Stimulated activated CD8-positive, alpha-beta memory T cell treated with anti-CD3 and anti-CD28 coated beads, Interleukin-4, amount 100 ng/mL, for 24 hours (primary cell): ENCODE results near the gene PDSS1.
"Not testable (repeated sequence)": the region's sequence is repeated elsewhere in the genome, so short reads cannot be mapped to it uniquely, and the experiment has no call there.

ENCODE experiments used
- DNase-seq: peaks from one replicate; pipeline ENCODE4 v3.0.0-alpha.2; 2020; ENCODE audit warnings: low read depth

Gene PDSS1

GRCh38 chr10:26697163-26697921 is at the start of gene PDSS1:
Gene PDSS1, plus strand, starts transcription at chr10:26697701. Its CDS starts 11 bp downstream, at chr10:26697712.
- peak; percentile 58 for DNase-seq

DNA sequence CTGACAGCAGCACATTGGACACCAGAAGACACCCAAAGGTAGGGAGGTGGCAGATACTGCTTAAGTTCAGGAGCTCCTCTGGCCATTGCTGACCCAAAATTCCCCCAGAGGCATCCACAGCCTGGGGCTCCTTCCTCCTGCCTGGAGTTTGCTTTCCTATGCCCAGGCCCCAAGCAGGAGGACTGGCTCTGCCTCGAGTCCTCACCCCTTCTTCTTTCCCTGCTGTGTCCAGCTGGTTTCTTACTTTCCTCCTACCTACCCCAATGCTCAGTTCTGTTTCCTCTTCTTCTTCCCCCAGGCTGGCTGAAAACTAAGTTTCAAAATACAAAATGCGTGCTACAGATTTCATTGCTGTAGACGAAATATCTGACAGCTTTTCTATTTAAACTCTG is 49.3 kb upstream of the PDSS1 start:
- DNase-seq = not testable (repeated sequence)

- DNase-seq = no peak
These were observed 47.1 kb upstream of the PDSS1 start for GRCh38 chr10:26650406-26650805.

DNA sequence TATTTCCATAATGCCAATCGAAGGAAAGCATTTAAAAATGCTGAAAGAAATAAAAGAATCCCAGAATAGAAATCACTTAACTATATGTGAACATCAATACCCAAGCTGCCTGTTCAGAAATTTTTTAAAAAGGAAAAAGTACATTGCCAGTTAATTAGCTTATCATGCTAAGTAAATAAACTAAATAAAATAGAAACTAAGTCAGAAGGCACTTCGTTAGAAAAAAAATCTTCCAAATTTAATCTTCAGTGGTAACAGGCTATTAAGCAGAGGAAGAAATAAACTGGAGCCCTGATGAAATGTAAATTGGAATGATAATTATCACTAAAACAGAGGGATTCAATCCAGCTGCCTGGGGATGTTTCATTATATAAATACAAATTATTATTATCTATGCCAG is 46.0 kb upstream of the PDSS1 start:
- DNase-seq = not testable (repeated sequence)

- no peak for DNase-seq
These were observed 44.5 kb upstream of the PDSS1 start for GRCh38 chr10:26653004-26653403.

DNA sequence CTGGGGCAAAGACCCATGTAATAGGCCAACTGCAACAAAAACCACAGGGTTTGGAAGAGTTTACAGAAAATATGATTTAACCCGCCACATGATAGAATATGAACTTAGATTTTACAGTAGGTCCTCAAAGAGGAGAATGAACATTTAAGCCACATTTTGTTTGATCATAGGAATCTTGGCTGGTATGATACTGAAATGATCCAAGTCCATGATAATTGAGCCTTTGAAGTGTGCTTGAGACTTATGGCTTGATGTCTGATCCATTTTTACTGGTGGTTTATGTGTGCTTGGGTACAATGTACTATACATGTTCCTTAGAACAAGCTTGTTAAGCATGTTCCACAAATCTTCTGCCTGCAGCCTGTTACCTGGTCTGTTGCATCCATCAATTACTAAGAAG is 41.8 kb upstream of the PDSS1 start:
- DNase-seq = no peak

- DNase-seq = no peak
These were observed 34.6 kb upstream of the PDSS1 start for GRCh38 chr10:26662864-26663263.

DNA sequence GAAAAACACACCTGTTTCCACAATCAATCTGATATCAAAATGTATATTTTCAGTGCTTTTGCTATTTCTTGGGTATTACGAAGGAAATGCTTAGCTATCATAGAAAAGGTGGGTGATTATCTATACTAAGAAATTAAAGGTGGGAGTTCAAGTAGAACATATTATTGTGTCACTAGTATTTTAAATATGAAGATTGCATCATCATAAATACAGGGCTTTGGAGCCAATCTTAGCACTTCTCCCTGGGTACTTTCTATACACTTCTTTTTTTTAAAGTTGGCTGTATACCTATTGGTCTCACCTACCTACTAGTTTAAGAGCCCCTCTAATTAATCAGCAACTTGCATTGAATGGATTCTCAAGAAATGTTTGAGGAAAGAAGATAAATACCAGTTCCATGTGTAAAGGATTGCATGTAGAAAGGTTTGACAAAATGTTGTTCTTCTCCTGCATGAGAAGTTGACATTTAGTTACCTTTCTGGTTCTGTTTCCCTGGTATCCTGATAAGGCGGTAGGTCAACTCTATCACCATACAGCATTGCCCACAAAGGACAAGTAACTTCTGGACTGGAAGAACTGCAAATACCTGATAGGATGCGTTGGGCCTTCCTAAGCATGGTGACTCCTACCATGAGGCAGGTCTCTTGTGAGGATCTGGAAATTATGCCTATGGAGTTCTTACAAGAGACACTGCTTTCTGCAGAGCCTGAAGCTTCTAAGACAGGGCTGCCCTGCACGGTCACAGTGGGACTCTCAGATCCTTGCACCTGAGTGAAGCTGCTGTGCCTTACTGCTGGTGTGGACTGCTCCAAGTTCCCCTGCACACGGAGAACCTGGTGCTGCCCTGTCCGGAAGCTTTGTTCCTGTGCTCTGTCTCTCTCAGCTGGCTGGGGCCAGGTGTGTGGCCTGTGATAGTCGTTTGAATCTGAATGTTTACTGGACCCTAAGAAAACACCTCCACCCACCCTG is 32.1 kb upstream of the PDSS1 start:
- no peak for DNase-seq

GRCh38 chr10:26675873-26676257 is 21.6 kb upstream of the PDSS1 start:
- no peak for DNase-seq

DNA sequence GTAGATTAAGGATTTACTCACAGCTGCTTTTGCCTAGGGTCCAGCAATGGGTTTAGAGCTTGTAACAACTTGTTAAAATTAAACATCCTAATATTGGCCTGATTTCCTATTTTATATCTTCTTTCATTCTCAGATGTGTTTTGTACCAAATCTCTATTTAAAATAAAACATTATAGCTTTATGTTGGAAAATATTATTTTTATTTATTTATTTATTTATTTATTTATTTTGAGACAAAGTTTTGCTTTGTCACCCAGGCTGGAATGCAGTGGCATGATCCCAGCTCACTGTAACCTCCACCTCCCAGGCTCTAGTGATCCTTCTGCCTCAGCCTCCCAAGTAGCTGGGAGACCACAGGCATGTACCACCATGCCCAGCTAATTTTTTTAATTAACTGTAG is 17.9 kb upstream of the PDSS1 start:
- no peak for DNase-seq

DNA sequence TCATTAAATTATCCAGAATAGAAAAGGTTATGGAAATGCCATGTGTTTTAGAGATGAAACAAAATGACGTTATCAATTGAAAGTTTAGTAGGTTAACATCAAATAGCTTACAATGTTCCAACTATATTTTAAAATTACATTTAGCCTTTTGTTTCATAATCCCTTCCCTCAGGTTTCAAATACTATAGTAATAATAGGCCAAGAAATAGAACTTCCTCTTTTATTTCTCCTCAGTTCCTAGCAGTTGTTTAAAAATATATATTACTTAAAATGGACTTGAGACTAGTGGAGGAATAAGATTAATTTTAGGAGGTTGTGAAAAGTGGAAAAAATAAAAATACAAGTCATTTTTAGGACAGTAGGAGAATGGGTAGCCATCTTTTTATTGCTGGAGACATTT is 16.4 kb upstream of the PDSS1 start:
- DNase-seq = no peak

GRCh38 chr10:26681971-26682370 is 15.5 kb upstream of the PDSS1 start:
- DNase-seq = not testable (repeated sequence)

GRCh38 chr10:26682931-26683330 is 14.6 kb upstream of the PDSS1 start:
- no peak for DNase-seq

DNA sequence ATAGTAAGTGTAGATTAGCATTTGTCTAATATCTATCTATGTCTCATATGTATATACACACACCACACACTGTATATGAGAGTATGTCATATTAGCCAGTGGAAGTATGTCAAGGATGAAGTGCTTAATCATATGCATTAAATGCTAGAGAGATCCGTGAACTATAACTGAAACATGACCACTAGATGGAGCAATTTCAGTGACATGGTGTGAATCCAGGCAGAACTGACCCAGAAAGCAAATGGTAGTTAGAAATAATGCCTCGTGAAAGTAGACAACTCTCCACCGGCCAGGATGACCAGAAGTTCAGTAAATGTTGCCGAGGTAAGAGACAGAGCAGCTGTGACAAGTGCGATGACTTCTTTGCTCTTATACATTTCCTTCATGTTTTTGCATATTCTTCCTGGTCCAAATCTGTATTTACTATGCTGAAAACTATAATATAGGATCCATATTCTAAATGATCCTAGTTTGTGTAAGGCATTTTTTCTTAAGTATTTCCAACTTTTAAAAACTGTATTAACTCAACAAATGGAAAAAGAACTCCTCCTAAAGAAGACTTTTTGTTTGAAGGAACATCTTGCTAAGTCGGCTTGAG is 12.7 kb upstream of the PDSS1 start:
- DNase-seq = not testable (repeated sequence)

DNA sequence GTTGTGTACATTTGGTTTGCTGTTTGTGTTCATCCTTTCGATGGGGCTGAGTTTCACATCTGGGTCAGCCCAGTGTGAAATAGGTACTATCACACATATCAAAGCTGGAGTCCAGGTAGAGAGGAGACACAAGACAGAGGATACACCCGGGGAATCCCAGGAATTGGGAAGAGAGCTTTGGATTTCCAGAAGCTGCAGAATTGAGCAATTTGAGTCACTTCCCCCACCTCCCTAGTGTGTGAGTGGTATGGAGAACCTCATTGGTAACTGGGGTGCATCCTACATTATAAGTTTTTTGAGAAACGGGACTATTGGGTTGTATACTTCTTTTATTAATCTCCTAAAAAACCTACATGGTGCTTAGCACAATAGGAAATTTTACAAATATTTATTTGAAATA is 12.1 kb upstream of the PDSS1 start:
- no peak for DNase-seq

DNA sequence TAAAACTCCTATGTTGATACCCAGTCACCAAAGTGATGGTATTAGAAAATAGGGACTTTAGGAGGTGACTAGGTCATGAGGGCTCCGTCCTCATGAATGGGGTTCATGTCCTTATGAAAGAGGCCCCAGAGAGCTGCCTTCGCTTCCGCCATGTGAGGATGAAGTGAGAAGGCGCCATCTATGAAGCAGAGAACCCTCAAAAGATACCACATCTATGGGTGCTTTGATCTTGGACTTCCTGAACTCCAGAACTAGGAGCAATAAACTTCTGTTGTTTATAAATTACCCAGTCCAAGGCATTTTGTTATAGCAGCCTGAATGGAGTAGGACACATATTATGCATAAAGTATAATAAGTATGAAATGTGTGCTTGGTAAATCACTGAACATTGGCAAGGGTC is 8.1 kb upstream of the PDSS1 start:
- no peak for DNase-seq

DNA sequence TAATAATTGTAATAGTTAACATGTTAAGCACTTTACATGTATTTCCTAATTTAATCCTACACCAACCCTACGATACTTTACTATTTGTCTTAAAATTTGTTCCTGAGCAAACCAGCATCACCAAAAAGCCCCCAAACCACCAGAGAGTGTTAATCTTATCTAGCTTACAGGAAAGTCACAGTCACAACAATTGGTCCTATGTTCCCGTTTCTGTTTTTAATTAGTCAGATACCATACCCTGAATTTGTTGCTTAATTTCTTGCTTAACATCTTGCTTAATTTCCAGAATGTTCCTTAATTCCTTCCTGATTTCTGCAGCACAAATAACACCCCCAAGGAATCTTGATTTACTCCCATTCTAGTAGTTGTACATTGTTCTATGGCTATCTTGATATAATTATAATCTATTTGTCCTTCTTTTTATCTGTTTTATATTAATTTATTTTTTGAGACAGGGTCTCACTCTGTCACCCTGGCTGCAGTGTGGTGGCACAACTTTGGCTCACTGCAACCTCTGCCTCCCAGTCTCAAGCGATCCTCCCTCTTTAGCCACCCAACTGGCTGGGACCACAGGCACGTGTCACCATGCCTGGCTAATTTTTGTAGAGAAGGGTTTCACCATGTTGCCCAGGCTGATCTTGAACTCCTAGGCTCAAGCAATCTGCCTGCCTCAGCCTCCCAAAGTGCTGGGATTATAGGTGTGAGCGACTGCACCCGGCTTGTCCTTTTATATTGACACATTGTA is 6.6 kb upstream of the PDSS1 start:
- no peak for DNase-seq

DNA sequence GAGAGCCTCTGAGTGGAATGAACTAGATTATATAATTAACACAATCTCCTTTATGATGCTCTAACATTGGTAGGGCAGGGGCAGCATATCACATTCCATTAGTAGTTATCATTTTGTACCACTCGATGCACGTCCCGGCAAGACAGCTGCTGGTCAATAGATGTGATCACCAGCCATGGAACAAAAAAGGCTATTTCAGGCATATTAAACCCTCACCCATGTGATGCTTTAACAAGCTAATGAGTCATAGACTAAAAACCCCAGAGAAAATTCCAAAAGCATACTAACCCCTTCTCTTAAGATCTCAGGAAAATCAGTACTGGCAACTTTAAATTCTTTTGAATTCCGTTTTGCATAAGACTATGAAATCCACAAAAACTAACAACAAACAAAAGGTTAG is 3.0 kb upstream of the PDSS1 start:
- DNase-seq = not testable (repeated sequence)

DNA sequence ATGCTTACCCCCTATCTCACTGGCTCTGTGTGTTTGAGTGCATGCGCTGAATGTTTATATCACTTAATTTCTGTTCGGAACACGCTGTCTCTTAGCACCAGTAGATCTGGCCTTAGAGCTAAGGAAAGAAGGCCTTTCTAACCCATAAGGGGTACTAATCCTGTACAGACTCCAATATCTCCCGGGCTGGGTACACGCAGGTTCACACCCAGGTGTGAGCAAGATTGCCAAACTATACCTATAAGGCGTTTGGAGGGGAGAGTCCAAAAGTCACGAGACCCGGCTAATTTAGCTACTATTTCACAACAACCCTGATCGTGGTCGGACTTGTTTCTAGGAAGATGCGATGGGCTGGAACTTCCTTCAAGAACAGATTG is 727 bp upstream of the PDSS1 start:
- DNase-seq = no peak

DNA sequence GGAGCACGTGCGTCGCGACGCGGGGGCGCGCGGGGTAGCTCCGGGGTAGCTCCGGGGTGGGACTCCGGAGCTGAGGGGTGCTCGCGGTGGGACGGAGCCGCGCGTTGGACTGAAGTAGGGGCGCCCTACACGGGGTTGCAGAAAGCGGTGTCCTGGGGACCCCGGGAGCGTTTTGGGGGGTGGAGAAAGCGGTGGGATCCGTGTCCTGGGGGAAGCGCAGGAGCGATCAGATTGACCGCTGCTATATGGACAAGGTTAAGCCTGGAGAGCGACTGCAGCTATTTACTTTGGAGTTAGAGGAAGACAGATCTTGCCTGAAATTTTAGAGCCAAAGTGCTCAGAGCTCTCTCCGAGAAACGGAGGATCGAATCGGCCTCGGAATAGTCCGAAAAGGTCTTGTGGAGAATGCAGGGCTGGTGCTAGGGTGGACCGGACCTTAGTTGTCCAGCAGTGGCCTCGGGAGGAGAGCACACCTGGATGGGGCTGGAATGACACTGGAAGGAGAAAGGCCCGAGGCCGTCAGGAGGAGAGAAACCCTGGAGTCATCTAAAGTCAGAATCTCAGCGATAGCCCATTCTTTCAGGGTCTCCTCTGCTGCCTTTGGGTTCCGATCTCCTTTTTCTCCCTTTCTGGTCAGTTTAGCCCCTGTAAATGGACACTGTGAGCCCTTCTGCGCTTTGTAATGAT is 564 bp downstream of the PDSS1 start:
- DNase-seq = no peak

DNA sequence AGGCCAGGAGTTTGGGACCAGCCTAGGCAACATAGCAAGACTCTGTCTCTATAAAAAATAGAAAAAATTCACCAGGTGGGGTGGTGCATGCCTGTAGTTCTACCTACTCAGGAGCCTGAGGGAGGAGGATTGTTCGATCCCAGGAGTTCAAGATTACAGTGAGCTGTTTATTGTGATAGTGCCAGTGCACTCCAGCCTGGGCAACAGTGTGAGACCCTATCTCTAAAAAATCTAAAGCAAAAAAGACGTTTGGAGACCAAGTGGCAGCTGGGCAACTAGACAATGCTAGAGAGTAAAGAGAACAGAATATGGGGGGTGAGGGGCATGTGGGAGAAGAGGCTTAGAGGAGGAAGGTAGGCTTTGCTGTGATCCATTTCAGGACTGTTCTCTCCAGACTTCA is 1.4 kb downstream of the PDSS1 start:
- DNase-seq = no peak

- no peak for DNase-seq
These were observed 2.1 kb downstream of the PDSS1 start for GRCh38 chr10:26699631-26700030.
